ENCODE data around the gene TNPO2.
"Not testable (repeated sequence)": the region's sequence is repeated elsewhere in the genome, so short reads cannot be mapped to it uniquely, and the experiment has no call there.

Gene TNPO2

GRCh38 chr19:12705654-12706331 lies 17.9 kb downstream of the TNPO2 start:
- no peak for DNase-seq (ENCODE audit: low spot score)

DNA sequence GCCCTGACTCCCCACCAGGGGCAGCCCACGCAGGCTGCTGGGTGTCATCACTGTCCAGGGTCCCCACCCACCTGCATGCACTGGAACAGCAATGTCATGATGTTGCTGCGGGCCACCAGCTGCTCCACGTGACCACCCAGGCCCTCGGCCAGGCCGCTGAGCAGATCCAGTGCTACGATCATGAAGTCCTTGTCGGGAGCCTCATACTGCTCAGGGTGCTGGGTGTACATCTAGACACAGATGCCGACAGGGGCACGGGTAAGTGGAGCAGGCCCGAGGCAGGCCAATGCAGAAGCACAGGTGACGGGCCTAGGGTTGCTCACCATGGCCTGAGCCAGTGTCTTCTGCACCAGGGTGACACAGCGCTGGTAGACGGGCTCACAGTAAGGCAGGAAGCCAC lies 18.6 kb downstream of the TNPO2 start:
- DNase-seq (ENCODE audit: low spot score) = no peak

GRCh38 chr19:12703046-12703445 lies 20.7 kb downstream of the TNPO2 start:
- DNase-seq (ENCODE audit: low spot score) = peak; percentile 39

DNA sequence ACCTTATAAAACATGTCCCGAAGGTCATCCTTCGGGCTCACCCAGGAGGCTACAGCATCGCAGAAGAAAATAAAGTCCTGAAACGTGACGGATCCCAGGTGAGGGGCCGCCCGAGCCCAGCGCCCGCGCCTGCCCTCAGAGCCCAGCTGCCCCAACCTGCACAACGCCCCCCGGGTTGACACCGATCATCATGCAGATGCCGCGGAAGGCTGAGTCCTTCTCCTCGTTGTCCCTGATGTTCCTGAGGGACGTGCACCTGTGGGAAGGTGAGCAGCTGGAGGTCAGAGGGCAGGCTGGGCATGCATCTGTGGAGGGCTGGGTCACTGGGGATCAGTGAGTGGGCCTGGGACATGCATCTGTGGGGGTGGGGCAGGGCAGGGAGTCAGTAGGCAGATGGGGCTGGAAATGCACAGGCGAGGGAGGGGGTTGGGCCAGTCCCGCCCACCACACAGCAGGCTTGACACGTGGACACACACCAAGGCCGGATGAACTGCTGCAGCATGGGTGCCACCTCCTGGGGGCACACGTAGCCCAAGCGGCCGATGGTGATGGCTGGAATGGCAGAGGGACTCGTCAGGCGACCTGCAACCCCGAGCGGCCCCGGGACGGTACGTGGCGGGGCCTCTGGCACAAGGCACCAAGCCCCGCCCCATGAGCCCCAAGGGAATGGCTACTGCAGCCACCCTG lies 22.0 kb downstream of the TNPO2 start:
- DNase-seq (ENCODE audit: low spot score) = no peak

GRCh38 chr19:12698138-12698537 lies 25.6 kb downstream of the TNPO2 start:
- DNase-seq (ENCODE audit: low spot score) = no peak

GRCh38 chr19:12697425-12697824 lies 26.3 kb downstream of the TNPO2 start:
- DNase-seq (ENCODE audit: low spot score) = not testable (repeated sequence)

GRCh38 chr19:12696366-12697335 lies 27.1 kb downstream of the TNPO2 start, which contains the start of gene FBXW9:
FBXW9 (minus strand) TSS chr19:12696631; CDS start chr19:12696581, 50 bp downstream.
- peak; percentile 87 for DNase-seq (ENCODE audit: low spot score)

GRCh38 chr19:12695997-12696365 lies 27.8 kb downstream of the TNPO2 start:
- DNase-seq (ENCODE audit: low spot score) = no peak

- DNase-seq (ENCODE audit: low spot score) = no peak
Observed at GRCh38 chr19:12695514-12695913, 28.2 kb downstream of the TNPO2 start.

DNA sequence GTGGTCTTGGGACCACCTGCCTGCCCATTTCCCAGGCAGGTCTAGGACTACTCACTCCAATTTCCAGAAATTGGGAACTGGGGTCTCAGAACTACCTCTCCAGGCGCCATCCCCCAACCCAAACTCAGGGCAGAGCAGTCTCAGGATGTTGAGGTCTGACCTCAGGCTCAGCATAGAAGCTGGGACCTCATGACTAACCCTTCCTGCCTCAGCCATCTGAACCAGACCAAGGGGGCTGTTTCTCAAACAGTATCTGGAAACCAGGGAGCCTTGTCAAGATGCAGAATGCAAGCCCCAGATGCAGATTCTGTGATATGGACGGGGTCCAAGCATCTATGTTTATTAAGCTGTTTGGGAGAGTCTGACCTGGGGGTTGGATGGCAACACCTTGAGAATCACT lies 28.6 kb downstream of the TNPO2 start:
- peak; percentile 55 for DNase-seq (ENCODE audit: low spot score)

DNA sequence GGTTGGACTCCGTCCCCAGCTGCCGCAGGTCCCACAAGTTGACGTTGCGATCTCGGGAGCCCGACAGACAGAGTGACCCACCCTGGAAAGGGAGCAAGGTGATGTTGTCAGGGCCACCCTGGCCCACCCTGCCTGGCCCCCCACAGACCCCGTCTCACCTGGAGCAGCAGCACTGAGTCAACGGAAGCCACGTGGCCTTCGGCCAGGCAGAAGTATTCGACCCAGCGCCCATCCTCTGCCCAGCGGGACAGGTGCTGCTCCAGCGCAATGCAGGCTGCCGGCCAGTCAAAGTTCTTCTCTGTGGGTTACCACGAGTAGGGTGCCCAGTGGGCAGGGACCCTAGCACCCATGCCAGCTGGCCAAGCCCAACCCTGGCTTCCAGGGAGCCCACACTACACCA lies 29.1 kb downstream of the TNPO2 start:
- DNase-seq (ENCODE audit: low spot score) = no peak

DNA sequence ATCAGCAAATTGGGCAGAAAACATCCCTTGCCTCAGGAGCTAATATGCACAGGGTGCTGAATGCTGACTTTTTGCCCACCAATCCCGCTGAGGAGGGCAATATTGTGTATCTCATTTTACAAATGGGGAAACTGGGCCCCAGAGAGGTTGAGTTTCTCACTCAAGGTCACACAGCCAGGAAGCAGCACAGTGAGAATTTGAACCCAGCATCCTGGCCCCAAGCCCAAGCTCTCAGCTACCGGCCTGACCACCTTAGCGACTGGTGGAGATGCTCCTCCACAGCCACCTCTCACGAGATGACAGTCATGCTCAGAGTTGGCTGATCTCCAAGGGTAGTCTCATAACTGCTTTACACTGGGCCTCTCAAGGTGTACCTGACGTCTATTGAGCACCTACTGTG lies 30.8 kb downstream of the TNPO2 start:
- DNase-seq (ENCODE audit: low spot score) = no peak

- DNase-seq (ENCODE audit: low spot score) = no peak
Observed at GRCh38 chr19:12689581-12690216, 34.0 kb downstream of the TNPO2 start.

DNA sequence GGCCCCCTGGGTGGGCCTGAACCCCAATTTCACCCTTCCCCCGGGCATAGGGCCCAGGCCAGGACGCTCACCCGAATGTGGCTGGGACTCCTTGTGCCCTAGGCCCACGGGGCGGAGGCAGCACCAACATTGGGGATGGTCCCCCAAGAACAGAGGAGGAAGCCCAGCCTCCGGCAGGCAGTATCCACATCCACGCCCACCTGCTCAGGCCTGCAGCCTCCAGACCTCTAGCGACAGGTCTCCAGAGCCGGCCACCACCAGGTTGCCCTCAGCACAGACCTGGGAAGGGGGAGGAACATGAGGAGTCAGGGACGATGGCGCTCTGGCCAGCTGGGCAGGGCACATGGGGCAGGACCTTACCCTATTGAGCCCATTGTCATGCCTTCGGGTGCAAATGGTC lies 34.7 kb downstream of the TNPO2 start:
- no peak for DNase-seq (ENCODE audit: low spot score)

- DNase-seq (ENCODE audit: low spot score) = no peak
Observed at GRCh38 chr19:12687496-12688196, 36.1 kb downstream of the TNPO2 start, which contains the start of gene GNG14. GNG14 (plus strand) TSS chr19:12687998; CDS start chr19:12688049, 51 bp downstream.

DNA sequence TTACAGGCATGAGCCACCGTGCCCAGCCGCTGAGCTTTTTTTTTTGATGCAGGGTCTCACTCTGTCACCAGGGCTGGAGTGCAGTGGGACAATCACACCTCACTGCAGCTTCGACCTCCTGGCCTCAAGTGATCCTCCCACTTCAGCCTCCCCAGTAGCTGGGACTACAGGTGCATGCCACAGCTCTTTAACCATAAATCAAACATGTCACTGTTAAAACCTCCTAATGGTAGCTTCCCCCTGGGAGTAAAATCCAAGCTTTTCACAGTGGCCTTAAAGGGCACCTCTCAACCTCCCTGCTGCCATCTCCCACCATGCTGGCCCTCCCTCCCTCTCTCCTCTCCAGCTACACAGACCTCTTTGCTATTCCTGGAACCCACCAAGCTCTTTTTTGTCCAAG lies 37.9 kb downstream of the TNPO2 start:
- DNase-seq (ENCODE audit: low spot score) = no peak

DNA sequence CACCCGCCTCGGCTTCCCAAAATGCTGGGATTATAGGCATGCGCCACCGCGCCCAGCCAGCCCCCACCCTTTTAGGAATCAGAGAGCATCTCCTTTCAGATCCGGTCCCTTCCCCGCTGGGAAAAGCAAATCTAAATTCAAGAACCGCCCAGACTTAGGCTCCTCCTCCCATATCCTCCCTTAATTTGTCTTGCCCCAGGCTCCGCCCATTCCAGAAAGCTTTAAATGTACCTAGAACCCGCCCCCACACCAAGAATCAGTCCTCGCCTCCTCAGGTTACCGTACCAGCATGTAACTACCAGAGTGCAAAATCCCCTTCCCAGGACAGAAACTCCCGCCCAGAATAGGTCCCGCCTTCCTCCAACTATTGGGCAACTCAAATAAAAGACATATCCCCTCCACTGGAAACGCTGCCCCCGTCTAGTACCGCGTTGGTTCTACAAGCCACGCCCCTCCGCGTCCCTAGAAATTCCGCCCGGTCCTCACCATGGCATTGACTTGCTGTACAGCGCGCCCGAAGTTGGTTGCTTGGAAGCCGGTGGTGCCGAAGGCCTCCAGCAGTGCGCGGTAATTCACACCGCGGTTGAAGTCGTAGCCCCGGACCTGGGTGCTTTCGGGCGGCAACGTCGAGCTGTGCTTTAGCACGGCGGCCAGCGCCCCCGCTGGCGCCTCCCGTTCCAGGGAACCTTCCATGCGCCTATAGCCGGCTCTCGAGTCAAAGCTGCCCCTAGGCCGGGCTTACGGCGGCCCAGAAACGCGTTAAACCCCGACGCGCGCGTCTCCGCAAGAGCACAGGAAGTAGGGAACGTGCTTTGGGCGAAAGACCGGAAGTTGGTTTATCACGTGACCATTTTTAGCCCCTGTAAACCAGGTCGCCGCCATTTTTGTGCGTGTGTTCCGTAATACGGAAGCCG lies 42.4 kb downstream of the TNPO2 start, which contains the start of gene DHPS:
Gene DHPS, minus strand, starts transcription at position 807 of the 914 bp plus-strand sequence. Its CDS starts 114 bp downstream, at position 693.
- peak; percentile 92 for DNase-seq (ENCODE audit: low spot score)

DNA sequence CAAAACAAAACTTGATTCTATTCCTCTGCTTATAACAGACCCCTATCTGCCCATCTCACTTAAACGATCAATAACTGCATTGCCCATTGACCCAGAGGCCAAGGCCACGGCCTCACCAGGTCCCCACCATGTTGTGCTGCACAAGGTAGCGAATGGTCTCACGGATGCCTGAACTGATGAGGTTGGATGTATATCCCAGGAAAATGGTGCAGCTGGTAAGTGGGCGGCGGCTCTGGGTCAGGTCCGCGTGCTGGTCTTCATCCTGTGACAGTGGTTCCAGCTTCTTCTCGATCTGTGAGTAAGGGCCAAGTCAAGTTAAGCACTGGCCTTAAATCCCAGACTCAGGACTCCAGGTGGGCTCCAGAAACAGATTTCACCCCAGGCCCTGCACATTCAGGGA lies 43.7 kb downstream of the TNPO2 start:
- no peak for DNase-seq (ENCODE audit: low spot score)

DNA sequence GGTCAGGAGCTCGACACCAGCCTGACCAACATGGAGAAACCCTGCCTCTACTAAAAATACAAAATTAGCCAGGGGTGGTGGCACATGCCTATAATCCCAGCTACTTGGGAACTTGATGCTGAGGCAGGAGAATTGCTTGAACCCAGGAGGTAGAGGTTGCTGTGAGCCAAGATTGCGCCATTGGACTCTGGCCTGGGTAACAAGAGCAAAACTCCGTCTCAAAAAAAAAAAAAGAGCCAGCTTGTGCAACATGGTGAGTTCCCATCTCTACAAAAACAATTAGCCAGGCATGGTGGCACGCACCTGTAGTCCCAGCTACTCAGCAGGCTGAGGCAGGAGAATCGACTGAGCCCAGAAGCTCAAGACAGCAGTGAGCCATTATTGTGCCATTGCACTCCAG lies 45.7 kb downstream of the TNPO2 start:
- DNase-seq (ENCODE audit: low spot score) = not testable (repeated sequence)

GRCh38 chr19:12676928-12677327 lies 46.8 kb downstream of the TNPO2 start:
- no peak for DNase-seq (ENCODE audit: low spot score)

All from kidney capillary endothelial cell (primary cell).